Measurements from ENCODE around the gene CUEDC1.

GRCh38 chr17:57894848-57895247 lies 60.4 kb downstream of the CUEDC1 start:
- no peak for TF ChIP-seq CTCF (IDR thresholded peaks at IDR 0.05; ENCODE audit: insufficient read depth, low read length)
- no peak for TF ChIP-seq POLR2AphosphoS5 (IDR thresholded peaks at IDR 0.05; ENCODE audit: low read depth)
- no peak for TF ChIP-seq GABPA (IDR thresholded peaks at IDR 0.05; ENCODE audit: low read depth)

Data from HL-60 (cell line).